ENCODE data around the gene ANKRD35. TPM values are rescaled to one million over a fixed set of nuclear protein-coding genes. Genes with fewer than 3 reads are reported as not detected.
"Not testable (repeated sequence)": the region's sequence is repeated elsewhere in the genome, so short reads cannot be mapped to it uniquely, and the experiment has no call there.

The ANKRD35 gene
- total RNA-seq, 2 donors from 2014 or later: 0.12 to 0.53 TPM

- DNase-seq (no peak), ATAC-seq (no peak)
- intact Hi-C loops (cut with DNase I, micrococcal nuclease): no loop called here
Measured at GRCh38 chr1:145863282-145864018, 22.2 kb downstream of the ANKRD35 start.

- ATAC-seq (peak; percentile 80), DNase-seq (peak; percentile 90)
- intact Hi-C loops (cut with DNase I, micrococcal nuclease): no loop called here
Measured at GRCh38 chr1:145859491-145860023, 26.1 kb downstream of the ANKRD35 start.

- intact Hi-C loops (cut with DNase I, micrococcal nuclease): no loop called here
- peak; percentile 96 to 97 for DNase-seq
- ATAC-seq: peak; percentile 93
Measured at GRCh38 chr1:145858901-145859490, 26.7 kb downstream of the ANKRD35 start, which contains the start of gene PIAS3. Gene PIAS3, minus strand, starts transcription at chr1:145859081. Its CDS starts 91 bp downstream, at chr1:145858990.

- ATAC-seq (peak; percentile 53), DNase-seq (peak; percentile 70 to 80)
- intact Hi-C loops (cut with DNase I, micrococcal nuclease): no loop called here
Measured at GRCh38 chr1:145858238-145858900, 27.3 kb downstream of the ANKRD35 start.

GRCh38 chr1:145857170-145857569, 28.5 kb downstream of the ANKRD35 start:
- ATAC-seq: no peak
- DNase-seq: no peak
- intact Hi-C loops (cut with DNase I, micrococcal nuclease): no loop called here

GRCh38 chr1:145855426-145855948, 30.2 kb downstream of the ANKRD35 start:
- no peak for ATAC-seq
- DNase-seq: no peak
- intact Hi-C loops (cut with DNase I, micrococcal nuclease): no loop called here

- no peak for DNase-seq
- intact Hi-C loops (cut with DNase I, micrococcal nuclease): no loop called here
Measured at GRCh38 chr1:145849356-145850160, 36.1 kb downstream of the ANKRD35 start.

GRCh38 chr1:145847827-145848226, 37.8 kb downstream of the ANKRD35 start:
- intact Hi-C loops (cut with DNase I, micrococcal nuclease): no loop called here
- ATAC-seq (no peak), DNase-seq (no peak)

More at GRCh38 chr1:145849356-145850160, 36.1 kb downstream of the ANKRD35 start:
- ATAC-seq: no peak

GRCh38 chr1:145846201-145846612, 39.5 kb downstream of the ANKRD35 start:
- DNase-seq: peak in 1 of 2 donors; percentile 35
- intact Hi-C loops (cut with DNase I, micrococcal nuclease): no loop called here
- peak; percentile 57 for ATAC-seq

- DNase-seq: peak; percentile 72 to 87
- peak; percentile 88 for ATAC-seq
- intact Hi-C loops (cut with DNase I, micrococcal nuclease): no loop called here
Measured at GRCh38 chr1:145845514-145846161, 40.0 kb downstream of the ANKRD35 start, which contains the start of gene NUDT17. Gene NUDT17, plus strand, starts transcription at chr1:145845630. Its CDS starts 11 bp downstream, at chr1:145845641.

GRCh38 chr1:145845144-145845513, 40.5 kb downstream of the ANKRD35 start:
- intact Hi-C loops (cut with DNase I, micrococcal nuclease): no loop called here
- DNase-seq: no peak
- ATAC-seq: peak; percentile 45

GRCh38 chr1:145843031-145843430, 42.6 kb downstream of the ANKRD35 start:
- DNase-seq (no peak), ATAC-seq (no peak)
- intact Hi-C loops (cut with DNase I, micrococcal nuclease): no loop called here

GRCh38 chr1:145837656-145838055, 48.0 kb downstream of the ANKRD35 start:
- ATAC-seq (no peak), DNase-seq (no peak)
- intact Hi-C loops (cut with DNase I, micrococcal nuclease): no loop called here

- DNase-seq; intact Hi-C loops (cut with DNase I, micrococcal nuclease); ATAC-seq: not testable (repeated sequence)
Measured at GRCh38 chr1:145830810-145831209, 54.9 kb downstream of the ANKRD35 start.

- DNase-seq: no peak
- intact Hi-C loops (cut with DNase I, micrococcal nuclease): no loop called here
- ATAC-seq: no peak
Measured at GRCh38 chr1:145828367-145829026, 57.2 kb downstream of the ANKRD35 start.

GRCh38 chr1:145827966-145828365, 57.7 kb downstream of the ANKRD35 start:
- DNase-seq (no peak), ATAC-seq (no peak)
- intact Hi-C loops (cut with DNase I, micrococcal nuclease): no loop called here

GRCh38 chr1:145826030-145826429, 59.6 kb downstream of the ANKRD35 start:
- intact Hi-C loops (cut with DNase I, micrococcal nuclease): no loop called here
- ATAC-seq (no peak), DNase-seq (no peak)

- intact Hi-C loops (cut with DNase I, micrococcal nuclease): no loop called here
- DNase-seq (no peak), ATAC-seq (peak; percentile 17)
Measured at GRCh38 chr1:145824499-145824842, 61.2 kb downstream of the ANKRD35 start.
